ENCODE data around the gene EPHA4.

Gene EPHA4

GRCh38 chr2:221381928-221382488 lies 190.1 kb downstream of the EPHA4 start:
- FAIRE-seq = no peak

GRCh38 chr2:221380686-221381085 lies 191.4 kb downstream of the EPHA4 start:
- no peak for FAIRE-seq

- FAIRE-seq = no peak
Measured at GRCh38 chr2:221380062-221380461, 192.0 kb downstream of the EPHA4 start.

GRCh38 chr2:221377597-221377996 lies 194.5 kb downstream of the EPHA4 start:
- FAIRE-seq = no peak

GRCh38 chr2:221377066-221377465 lies 195.0 kb downstream of the EPHA4 start:
- FAIRE-seq = no peak

GRCh38 chr2:221374234-221374633 lies 197.9 kb downstream of the EPHA4 start:
- no peak for FAIRE-seq

- no peak for FAIRE-seq
Measured at GRCh38 chr2:221372907-221373306, 199.2 kb downstream of the EPHA4 start.

- FAIRE-seq = no peak
Measured at GRCh38 chr2:221372159-221372884, 199.8 kb downstream of the EPHA4 start.

GRCh38 chr2:221371347-221371746 lies 200.8 kb downstream of the EPHA4 start:
- FAIRE-seq = no peak

GRCh38 chr2:221370857-221371211 lies 201.3 kb downstream of the EPHA4 start:
- no peak for FAIRE-seq

- no peak for FAIRE-seq
Measured at GRCh38 chr2:221370076-221370856, 201.8 kb downstream of the EPHA4 start.
